ENCODE results near the gene KANSL1L. TPM values are rescaled to one million over a fixed set of nuclear protein-coding genes. Genes with fewer than 3 reads are reported as not detected.

Gene KANSL1L
- total RNA-seq, 1 donor from 2014 or later, result 32.7 TPM

DNA sequence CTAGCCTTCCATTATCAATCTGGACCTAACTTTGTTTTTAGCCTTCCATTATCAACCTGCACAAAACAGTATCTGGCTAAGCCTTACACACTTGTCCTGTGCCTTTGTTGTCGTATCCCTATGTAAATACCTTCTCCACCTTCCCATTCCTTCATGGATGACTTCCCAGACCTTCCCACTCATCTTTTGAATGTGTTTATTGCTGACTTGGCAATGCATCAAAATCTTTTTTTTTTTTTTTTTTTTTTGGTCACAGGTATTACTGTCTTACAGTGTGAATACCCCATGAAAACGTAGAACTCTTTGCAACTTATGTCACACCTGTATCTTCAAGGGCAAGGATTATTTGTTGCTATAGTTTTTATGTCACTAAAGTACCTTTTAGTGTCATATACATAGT lies 143.0 kb downstream of the KANSL1L start:
- Mint-ChIP-seq H3K36me3 (ENCODE audit: insufficient read depth) (peaks cover 25% of the 10 kb centered on the region), H3K9me3 (ENCODE audit: low read depth) (no peaks in the 10 kb centered on the region), H3K4me3 (ENCODE audit: low read depth) (no peak overlapping the region), H3K4me1 (ENCODE audit: low read depth) (peaks cover 4% of the 10 kb centered on the region), H3K27me3 (no peaks in the 10 kb centered on the region), H3K27ac (no peak overlapping the region)
- DNase-seq (ENCODE audit: low spot score, unreplicated experiment), result no peak
- TF ChIP-seq CTCF (IDR thresholded peaks at IDR 0.05; ENCODE audit: unreplicated experiment), result no peak

- TF ChIP-seq CTCF (IDR thresholded peaks at IDR 0.05; ENCODE audit: unreplicated experiment), result no peak
- Mint-ChIP-seq H3K4me1 (ENCODE audit: low read depth) (peaks cover 4% of the 10 kb centered on the region), H3K9me3 (ENCODE audit: low read depth) (no peaks in the 10 kb centered on the region), H3K27me3 (no peaks in the 10 kb centered on the region), H3K36me3 (ENCODE audit: insufficient read depth) (peaks cover 20% of the 10 kb centered on the region), H3K27ac (no peak overlapping the region), H3K4me3 (ENCODE audit: low read depth) (no peak overlapping the region)
- DNase-seq (ENCODE audit: low spot score, unreplicated experiment), result no peak
These were observed 143.6 kb downstream of the KANSL1L start for GRCh38 chr2:210027608-210028007.

- Mint-ChIP-seq H3K27ac (no peak overlapping the region), H3K27me3 (no peaks in the 10 kb centered on the region), H3K4me3 (ENCODE audit: low read depth) (no peak overlapping the region), H3K4me1 (ENCODE audit: low read depth) (no peaks in the 10 kb centered on the region), H3K9me3 (ENCODE audit: low read depth) (no peaks in the 10 kb centered on the region), H3K36me3 (ENCODE audit: insufficient read depth) (peaks cover 20% of the 10 kb centered on the region)
- DNase-seq (ENCODE audit: low spot score, unreplicated experiment), result no peak
- no peak for TF ChIP-seq CTCF (IDR thresholded peaks at IDR 0.05; ENCODE audit: unreplicated experiment)
These were observed 148.4 kb downstream of the KANSL1L start for GRCh38 chr2:210022824-210023223.

GRCh38 chr2:210020138-210020537 lies 151.1 kb downstream of the KANSL1L start:
- TF ChIP-seq CTCF (IDR thresholded peaks at IDR 0.05; ENCODE audit: unreplicated experiment), result no peak
- Mint-ChIP-seq H3K4me1 (ENCODE audit: low read depth) (no peaks in the 10 kb centered on the region), H3K27me3 (no peaks in the 10 kb centered on the region), H3K27ac (no peak overlapping the region), H3K4me3 (ENCODE audit: low read depth) (no peak overlapping the region), H3K9me3 (ENCODE audit: low read depth) (no peaks in the 10 kb centered on the region), H3K36me3 (ENCODE audit: insufficient read depth) (peaks cover 13% of the 10 kb centered on the region)
- DNase-seq (ENCODE audit: low spot score, unreplicated experiment), result no peak

DNA sequence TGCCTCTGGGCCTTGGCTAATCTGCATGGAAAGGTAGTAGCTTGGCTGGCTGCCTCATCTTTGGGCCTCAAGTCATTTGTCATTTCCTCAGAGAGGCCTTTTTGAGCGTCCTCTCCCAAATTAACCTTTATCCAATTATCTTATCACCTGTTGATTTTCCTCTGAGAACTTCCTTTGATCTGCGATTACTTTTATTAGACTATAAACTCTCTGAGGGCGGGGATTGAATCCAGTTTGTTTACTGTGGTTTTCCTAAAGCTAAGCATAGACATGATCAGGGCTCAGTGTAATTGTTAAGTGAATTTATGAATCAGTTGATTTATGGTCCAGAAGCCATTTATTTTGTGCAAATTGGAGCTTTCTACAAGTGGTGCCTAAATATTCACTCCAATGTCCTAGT lies 161.3 kb downstream of the KANSL1L start:
- Mint-ChIP-seq H3K27me3 (no peaks in the 10 kb centered on the region), H3K27ac (no peak overlapping the region), H3K4me3 (ENCODE audit: low read depth) (no peak overlapping the region), H3K4me1 (ENCODE audit: low read depth) (peaks cover 2% of the 10 kb centered on the region), H3K9me3 (ENCODE audit: low read depth) (no peaks in the 10 kb centered on the region), H3K36me3 (ENCODE audit: insufficient read depth) (peaks cover 18% of the 10 kb centered on the region)
- no peak for DNase-seq (ENCODE audit: low spot score, unreplicated experiment)
- TF ChIP-seq CTCF (IDR thresholded peaks at IDR 0.05; ENCODE audit: unreplicated experiment), result no peak
